GM19351 (cell line): ENCODE data around the gene LBHD2.
A peak's percentile ranks its signal among the peaks of the same experiment; 100 is the strongest.

Experiments
- ATAC-seq: cut with Tn5 transposase; IDR thresholded peaks from one replicate; pipeline ENCODE4 v1.9.1; 2021; ENCODE audit warnings: mild to moderate bottlenecking, moderate library complexity; ENCODE audit not compliant: unreplicated experiment

Gene LBHD2

DNA sequence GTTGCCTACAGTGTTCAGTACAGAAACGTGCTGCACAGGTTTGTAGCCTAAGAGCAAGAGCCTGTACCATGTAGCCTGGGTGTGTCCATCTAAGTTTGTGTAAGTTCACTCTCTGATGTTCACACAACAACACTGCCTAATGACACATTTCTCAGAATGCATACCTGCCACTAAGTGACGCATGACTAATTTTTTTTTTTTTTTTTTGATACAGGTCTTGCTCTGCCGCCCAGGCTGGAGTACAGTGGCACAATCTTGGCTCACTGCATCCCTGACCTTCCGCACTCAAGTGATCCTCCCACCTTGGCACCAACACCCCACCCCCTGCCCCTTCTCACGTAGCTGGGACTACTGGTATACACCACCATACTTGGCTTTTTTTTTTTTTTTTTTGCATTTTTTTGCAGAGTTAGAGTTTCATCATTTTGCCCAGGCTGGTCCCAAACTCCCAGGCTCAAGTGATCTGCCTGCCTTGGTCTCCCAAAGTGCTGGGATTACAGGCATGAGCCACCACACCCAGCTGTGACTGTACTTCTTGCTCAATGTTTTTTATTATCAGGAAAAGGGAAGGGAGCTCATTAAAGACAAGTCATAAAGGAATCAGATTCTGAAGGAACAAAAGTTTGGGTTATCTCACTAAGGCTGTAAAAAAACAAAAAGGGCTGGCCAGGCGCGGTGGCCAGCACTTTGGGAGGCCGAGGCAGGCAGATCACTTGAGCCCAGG, 16.6 kb upstream of the LBHD2 start:
- no peak for ATAC-seq

DNA sequence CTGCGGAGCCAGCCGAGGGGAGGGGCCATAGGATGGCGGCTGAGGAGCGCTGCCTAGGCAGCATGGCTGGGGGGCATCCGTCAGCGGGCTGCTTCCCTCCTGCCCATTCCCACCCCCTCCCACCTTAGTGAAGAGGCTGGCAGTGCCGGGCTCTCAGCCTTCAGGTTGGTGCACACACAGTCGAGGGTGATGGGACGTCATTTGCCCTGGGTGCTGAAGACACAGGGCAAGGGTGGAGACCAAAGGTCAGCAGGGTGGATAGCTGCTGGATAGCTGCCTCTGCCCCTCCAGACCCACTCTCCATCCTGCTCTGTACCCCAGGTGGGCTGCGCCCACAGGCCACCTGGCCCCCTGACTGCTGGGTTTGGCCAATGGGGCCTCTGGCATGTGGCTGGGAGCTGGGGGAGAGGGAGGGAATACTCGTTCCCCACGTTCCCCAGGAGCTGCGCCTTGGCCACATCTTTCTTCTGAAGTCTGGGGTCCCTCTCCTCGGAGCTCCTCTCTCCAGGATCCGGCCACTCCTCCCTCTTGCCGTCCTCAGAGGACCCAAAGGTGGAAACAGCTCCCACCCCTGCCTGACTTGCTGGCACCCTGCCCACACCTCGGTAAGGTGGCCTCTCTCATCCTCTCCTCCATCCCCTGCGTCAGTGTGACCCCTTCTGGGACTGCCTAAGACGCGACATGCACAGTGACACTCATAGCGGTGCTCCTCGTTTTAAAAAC, 15.5 kb upstream of the LBHD2 start:
- no peak for ATAC-seq

DNA sequence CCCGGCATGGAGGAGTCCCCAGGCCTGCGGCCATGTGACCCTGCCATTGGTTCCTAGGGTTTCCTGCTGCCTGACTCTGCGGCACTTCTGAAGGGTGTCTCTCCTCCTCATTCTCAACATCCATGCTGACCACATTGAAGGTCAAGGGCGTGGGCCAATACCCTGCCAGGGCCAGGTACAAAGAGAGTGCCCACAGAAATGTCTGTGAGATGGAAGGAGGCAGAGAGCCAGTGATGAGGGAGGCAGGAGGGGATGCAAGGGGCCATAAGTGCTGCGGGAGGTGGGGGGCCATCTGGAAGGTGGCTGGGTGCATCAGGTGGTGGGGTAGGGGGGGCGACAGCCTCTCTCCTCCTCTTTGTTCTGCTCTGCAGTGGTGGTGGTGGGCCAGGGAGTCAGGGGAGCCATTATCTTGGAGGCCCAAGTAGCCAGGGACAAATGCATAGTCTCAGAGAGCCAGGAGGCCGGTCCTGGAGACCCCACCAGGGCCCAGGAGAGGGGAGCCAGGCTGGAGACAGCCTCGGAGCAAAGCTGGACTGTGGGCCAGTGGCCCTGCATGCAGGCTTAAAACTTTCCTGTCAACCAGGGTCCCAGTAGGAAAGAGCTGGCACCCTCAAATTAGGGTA, 13.6 kb upstream of the LBHD2 start:
- no peak for ATAC-seq

GRCh38 chr14:103070971-103071542, 13.0 kb upstream of the LBHD2 start:
- no peak for ATAC-seq

DNA sequence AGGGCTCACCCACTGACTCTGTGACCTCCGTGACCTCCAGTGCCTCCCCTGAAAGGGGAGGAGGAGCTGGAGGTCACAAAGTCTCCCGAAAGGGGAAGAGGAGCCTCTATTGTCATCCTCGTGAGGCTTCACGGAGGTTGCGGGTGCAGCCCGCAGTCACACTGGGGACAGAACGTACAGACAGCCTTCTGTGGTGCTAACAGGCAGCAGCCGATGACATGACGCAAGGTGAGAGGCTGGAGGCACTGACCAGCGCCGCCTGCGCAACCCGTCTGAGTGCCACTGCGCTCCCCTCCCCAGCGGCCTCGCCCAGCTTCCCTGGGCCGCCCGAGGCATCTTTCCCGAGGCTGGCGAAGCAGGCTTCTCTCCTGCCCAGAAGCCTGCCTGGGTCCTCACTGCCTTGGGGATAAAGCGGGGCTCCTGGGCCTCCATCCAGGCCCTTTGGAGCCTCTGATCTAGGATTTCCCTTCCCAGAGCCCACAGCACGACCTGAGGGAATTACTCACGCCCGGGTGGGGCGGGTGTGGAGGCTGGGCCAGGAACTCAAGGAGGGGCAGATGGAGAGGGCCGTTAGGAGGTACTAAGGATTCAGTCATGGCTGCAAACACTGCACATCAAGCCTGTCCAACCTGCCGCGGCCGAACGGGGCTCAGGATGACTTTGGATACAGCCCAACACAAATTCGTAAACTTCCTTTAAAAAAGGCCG, 12.3 kb upstream of the LBHD2 start:
- ATAC-seq, result no peak

DNA sequence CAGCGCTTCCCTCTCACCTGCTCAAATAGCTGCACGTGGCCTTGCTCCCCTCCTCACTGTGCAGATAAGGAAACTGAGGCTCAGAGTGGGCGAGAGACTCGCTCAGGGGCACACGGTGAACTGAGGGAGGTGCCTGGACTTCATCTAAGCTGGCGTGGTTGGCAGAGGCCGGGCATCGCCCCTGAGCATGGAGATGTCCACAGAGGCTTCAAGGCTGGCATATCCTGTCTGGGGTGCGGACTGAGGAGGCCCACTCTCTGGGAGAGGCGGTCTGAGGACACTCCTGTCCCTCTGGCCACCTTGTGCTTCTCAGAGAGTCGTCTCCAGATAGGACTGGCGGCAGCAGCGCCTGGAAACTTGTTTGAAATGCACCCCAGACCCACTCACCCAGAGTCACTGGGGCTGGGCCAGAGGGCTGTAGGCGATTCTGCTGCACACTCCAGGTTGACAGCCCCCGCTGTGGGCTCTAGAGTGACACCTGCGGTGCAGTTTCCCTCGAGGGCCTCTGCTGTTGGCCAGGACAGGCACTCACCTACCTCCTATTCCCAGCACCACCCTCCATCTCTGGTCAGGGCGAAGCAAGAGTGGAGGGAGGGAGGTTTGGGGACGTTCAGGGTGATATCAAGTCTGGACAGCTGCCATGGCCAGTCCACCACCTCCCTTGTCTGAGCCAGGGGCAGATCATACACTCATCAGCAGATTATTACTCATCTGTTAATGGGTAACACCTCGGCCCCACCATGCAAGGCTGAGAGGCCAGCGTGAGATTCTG, 11.2 kb upstream of the LBHD2 start:
- no peak for ATAC-seq

GRCh38 chr14:103073367-103073875, 10.6 kb upstream of the LBHD2 start:
- no peak for ATAC-seq

DNA sequence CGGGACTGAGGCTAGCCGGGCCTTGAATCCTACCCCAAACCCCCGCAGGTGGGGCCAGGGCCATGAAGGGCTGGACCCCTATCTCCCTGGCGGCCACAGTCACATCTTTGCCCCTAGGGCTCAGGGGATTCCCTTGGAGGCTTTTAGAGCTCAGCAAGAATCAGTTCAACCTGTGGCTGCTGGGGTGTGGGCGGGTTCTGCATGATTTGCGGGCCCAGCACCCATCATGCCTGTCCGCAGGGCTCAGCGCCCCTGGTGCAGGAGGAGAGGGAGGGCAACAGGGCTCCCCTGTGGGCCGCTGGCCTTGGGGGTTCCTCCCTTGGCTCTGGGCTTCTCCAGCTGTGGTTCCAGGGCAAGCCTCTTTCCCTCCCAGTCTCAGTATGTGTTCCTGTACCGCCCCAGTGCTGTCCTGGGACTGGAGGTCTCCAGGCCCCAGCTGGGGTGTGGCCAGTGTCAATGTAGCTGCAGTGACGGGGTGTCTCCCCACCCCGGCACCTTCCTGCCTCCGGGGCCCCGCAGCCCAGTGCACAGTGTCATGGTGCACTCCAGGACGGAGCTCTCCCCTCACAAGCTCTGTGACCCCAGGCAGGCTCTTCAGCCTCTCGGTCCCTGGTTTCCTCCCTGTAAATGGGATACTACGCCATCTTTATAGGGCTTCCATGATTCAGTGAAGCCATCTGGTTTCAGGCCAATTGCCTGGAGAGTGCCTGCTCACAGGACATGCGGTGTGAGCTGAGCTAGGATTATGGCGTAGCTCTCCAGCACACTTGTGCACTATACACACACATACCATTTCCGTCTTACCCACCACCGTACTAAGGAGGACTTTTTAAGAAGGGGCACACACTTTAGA, 9.9 kb upstream of the LBHD2 start:
- no peak for ATAC-seq

DNA sequence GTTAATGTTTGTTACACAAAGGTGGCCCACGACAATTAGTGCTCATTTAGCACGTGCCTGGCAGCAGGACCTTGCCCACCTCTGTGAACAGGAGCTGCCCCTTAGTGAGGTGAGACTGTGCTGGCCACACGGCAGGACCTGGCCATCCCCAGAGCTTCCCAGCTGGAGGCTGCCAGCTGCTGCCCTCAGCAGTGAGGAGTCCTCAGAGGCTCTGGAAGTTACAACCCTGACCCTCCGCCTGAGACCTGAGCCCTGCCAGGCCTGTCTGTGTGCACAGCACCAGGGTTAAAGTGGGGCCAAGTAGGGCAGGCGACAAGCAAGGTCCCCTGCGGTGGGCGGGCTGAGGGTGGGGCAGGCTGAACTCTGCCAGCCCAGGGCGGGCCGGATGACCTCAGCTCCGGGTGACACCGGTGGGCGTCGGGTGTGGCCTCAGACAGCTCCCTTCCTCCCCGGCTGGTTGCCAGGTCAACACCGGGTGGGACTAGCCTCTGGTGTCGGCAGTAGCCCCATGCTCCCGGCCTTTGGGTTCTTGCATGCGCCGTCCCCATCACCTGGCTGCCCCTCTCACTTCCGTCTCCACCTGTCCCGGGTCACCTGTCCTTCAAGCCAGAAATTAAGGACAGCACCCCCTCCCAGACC, 9.2 kb upstream of the LBHD2 start:
- no peak for ATAC-seq

GRCh38 chr14:103078420-103078749, 5.6 kb upstream of the LBHD2 start:
- ATAC-seq, result peak; percentile 49

GRCh38 chr14:103078860-103079587, 5.0 kb upstream of the LBHD2 start:
- ATAC-seq, result no peak

- ATAC-seq, result no peak
Observed at GRCh38 chr14:103081951-103082350, 2.1 kb upstream of the LBHD2 start.

DNA sequence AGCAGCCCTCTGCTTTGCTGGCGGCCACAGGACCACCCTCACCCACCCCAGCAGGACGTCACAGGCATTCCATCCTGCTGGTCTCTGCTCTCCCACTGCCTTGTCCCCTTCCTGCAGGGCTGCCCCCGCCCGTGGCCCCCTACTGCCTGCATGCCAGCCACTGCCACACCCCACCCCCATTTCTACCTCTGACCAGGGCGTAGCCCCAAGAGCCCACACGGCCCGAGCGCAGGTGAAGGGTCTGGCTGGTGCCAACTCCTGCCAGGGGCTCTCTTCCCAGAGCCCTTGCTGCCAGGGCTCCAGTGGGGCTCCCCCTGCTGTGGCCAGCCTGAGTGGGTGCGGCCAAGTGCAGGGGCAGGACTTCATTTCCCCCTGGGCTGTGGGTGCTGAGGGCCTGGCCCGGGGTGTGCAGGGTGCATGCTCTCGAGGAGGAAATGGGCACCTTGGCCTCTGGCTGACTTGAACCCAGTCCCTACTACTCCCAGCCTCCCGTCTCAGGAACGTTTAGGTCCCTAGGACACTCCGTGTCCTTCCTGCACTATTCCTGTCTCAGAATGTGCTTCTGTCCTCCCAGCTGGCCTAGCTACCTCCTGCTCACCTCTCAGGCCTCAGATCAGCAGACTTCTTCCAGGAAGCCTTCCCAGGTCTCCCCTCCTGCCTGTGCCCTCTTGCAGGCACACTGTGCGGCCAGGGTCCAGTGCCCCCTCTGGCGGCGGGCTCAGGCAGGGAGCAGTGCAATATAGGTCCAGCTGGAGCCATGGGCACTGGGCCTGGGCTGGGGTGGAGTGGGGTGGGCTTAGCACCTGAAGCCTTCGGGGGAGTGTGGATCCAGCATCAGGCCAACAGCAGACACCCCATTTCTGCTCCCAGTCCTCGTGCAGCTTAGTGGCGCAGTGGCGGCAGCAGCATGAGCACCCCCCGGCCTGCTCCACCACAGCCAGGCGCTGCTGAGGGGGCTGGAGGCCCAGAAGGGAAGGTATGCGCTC, 1.4 kb downstream of the LBHD2 start:
- ATAC-seq, result no peak

DNA sequence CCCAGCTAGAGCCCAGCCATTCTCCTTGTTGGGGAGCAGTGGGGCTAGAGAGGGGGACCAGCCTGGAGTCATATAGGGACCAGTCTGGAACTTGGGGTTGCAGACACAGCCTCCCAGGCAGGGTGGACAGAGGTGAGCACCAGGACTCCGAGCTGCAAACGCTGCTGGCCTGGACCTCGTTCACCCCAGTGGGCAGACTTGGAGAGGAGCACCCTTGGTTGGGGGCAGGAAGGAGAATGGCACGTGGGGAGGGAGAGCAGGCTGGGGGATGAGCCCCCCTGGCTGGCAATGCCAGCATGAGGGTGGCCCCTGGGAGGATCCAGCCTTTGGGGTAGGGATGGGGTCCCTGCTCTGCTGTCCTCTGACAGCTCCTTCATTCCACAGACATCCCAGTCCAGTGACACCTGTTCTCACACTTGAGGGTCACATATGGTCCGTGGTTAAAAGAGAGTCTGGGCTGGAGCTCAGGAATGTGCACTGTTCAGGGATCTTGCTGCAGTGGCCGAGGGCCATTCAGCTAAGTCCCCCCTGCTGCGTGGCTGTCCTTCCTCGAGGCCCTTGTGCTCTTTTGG, 2.8 kb downstream of the LBHD2 start:
- no peak for ATAC-seq

- ATAC-seq, result no peak
Observed at GRCh38 chr14:103087343-103087835, 3.4 kb downstream of the LBHD2 start.

DNA sequence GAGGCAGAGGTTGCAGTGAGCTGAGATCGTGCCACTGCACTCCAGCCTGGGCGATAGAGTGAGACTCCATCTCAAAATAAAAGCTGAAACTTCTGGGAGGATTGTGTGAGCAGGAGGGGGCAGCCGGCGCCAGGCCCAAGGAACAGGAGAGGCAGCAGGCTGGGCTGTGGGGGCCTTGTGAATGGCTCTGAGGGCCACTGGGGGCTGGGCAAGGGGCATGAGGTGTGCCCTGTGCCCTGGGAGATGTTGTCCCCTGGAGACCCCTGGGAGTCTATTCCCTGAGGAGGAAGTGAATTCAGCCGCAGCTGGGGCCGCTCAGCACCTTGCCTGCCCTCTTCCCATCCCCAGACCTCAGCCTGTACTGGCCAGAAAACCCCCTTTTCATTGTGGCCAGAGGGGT, 4.9 kb downstream of the LBHD2 start:
- ATAC-seq, result no peak
